ENCODE data around the gene SCGB3A2. TPM values are rescaled to one million over a fixed set of nuclear protein-coding genes. Genes with fewer than 3 reads are reported as not detected.

SCGB3A2 gene
- total RNA-seq, 4 donors from 2014 or later: not detected

DNA sequence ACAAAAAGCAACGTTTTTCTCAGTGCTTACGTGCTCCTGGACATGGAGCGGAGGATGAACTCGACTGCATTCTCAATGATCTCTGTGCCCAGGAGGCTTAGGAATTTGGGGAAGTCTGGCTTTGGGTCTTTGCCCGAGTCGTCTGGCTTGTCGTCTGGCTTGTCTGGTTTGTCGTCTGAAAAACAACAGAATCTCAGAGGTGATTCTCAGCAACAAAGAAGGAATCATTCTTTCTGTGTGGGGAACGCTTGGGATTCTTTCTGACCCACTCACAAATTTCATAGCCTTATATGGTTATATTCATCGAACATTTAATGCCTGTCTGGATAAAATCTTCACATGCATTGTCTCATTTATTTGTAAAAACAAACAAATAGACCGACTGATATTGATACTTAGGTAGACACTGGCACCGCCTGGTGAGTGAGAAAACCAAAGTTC lies 23.1 kb downstream of the SCGB3A2 start:
- no peak for TF ChIP-seq POLR2A (IDR thresholded peaks at IDR 0.05)
- TF ChIP-seq, protein P1, sequence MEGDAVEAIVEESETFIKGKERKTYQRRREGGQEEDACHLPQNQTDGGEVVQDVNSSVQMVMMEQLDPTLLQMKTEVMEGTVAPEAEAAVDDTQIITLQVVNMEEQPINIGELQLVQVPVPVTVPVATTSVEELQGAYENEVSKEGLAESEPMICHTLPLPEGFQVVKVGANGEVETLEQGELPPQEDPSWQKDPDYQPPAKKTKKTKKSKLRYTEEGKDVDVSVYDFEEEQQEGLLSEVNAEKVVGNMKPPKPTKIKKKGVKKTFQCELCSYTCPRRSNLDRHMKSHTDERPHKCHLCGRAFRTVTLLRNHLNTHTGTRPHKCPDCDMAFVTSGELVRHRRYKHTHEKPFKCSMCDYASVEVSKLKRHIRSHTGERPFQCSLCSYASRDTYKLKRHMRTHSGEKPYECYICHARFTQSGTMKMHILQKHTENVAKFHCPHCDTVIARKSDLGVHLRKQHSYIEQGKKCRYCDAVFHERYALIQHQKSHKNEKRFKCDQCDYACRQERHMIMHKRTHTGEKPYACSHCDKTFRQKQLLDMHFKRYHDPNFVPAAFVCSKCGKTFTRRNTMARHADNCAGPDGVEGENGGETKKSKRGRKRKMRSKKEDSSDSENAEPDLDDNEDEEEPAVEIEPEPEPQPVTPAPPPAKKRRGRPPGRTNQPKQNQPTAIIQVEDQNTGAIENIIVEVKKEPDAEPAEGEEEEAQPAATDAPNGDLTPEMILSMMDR (IDR thresholded peaks at IDR 0.05): no peak
- Histone ChIP-seq H3K9me3 (no peaks in the 10 kb centered on the region), H3K27me3 (no peaks in the 10 kb centered on the region), H3K27ac (no peak overlapping the region), H3K4me3 (no peak overlapping the region), H3K36me3 (no peaks in the 10 kb centered on the region), H3K4me1 (no peaks in the 10 kb centered on the region)
- no peak for DNase-seq

DNA sequence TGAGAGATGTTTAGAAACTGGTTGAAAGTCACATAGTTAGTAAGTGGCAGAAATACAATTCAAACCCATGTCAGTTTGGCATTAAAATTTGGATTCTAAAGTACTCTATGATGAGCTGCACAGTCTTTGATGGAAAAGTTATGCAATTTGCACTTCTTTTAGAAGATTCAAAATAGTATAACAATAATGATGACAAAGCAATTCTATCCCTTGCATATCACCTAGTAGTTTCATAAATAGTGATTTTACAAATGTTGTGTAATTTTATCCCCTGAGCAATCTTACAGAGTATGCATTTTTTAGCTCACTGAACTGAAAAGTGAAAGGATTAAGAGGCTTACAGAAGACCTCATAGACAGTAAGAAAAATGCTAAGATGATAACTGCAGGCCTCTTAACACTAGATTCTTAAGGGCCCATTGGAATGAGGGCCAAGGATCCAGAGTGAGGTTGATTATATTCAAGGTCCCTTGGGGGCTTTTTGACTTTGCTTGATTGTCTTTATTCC lies 24.2 kb downstream of the SCGB3A2 start:
- TF ChIP-seq, protein P1 (IDR thresholded peaks at IDR 0.05): no peak
- no peak for TF ChIP-seq POLR2A (IDR thresholded peaks at IDR 0.05)
- Histone ChIP-seq H3K4me1 (no peaks in the 10 kb centered on the region), H3K27me3 (no peaks in the 10 kb centered on the region), H3K9me3 (no peaks in the 10 kb centered on the region), H3K36me3 (no peaks in the 10 kb centered on the region), H3K4me3 (no peak overlapping the region), H3K27ac (no peak overlapping the region)
- no peak for DNase-seq

DNA sequence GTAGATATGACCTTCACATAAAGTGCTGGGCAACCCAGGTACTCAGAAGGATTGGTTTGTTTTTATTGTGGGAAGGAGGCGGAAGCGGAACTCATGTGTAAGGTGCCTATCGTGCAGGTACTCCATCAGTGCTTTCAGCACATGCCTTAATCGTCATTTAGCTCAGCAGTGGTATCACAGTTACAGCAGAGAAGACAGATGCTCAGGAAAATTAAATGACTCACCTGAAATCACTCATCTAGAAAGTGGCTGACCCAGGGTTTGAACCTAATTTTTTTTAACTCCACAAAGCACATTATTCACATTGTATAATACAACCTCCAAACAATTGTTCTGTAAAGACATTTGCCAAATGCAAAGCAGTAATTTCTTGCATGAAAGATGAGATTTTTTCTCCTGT lies 25.6 kb downstream of the SCGB3A2 start:
- DNase-seq: no peak
- Histone ChIP-seq H3K4me3 (no peak overlapping the region), H3K36me3 (no peaks in the 10 kb centered on the region), H3K4me1 (no peaks in the 10 kb centered on the region), H3K9me3 (no peaks in the 10 kb centered on the region), H3K27me3 (no peaks in the 10 kb centered on the region), H3K27ac (no peak overlapping the region)
- no peak for TF ChIP-seq POLR2A (IDR thresholded peaks at IDR 0.05)
- TF ChIP-seq, protein P1 (IDR thresholded peaks at IDR 0.05): no peak

DNA sequence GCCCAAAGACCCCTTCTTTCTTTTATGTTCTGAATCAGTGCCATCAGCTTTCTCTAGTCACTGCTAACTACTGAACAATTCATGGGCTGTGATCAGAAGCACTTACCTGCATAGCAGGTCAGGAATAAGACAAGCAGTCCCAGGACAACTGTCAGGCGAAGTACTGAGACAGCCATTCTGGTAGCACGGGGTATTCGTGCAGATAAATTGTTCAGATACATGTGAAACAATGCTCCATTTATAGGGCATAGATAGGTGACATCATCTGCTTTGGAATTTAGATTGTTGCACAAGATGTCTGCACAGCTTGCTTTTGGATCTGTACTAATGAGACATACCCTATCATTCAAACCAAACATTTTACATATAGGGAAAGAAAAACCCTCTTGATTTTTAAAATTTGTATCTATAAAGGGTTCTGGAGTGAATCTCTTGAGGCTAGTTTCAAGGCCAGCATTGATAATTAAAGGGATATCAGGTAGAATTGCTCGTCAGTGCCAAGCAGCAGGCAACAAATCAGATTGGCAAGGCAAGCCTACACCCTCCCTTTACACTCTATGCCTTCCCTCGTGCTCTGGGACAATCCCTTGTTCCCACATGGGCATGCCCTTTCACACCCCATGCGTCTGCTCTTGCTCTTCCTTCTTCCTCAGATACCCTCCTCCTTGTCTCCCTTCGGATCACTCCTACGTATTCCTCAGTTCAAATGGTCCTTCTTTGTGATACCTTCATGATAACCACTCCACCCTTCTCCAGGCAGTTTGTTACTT lies 28.0 kb downstream of the SCGB3A2 start, which contains the start of gene C5orf46:
TSS of gene C5orf46 (minus strand) at position 213 of the 770 bp plus-strand sequence. CDS start at position 176, 37 bp downstream.
- no peak for DNase-seq
- no peak within 1 kb of the TSS for H3K4me3 ChIP-seq
- TF ChIP-seq, protein P1 (IDR thresholded peaks at IDR 0.05): no peak
- no peak for TF ChIP-seq POLR2A (IDR thresholded peaks at IDR 0.05)
- H3K4me1 ChIP-seq: no peaks in the 10 kb centered on the region
- no peaks in the 10 kb centered on the region for H3K9me3 ChIP-seq
- H3K27me3 ChIP-seq: no peaks in the 10 kb centered on the region
- no peaks in the 10 kb centered on the region for H3K36me3 ChIP-seq
- no peak within 1 kb of the TSS for H3K27ac ChIP-seq

DNA sequence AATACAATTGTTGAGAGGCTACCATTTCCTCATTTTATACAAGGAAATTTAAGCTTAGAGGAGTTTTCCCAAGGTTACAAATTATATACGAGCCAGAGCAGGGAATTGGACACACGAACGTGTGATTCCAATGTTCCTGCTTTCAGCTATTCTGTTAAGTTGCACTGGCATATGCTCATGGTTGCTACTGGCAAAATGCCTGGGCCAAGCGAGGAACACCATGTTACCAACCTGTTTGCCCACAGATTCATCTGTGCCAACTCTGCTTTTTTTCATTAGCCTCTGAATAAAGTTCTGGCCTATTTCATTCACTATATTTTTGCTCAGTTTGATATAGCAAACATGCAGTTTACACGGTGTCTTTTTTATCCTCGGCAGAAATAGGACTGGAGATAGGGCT lies 32.9 kb downstream of the SCGB3A2 start:
- no peak for DNase-seq
- Histone ChIP-seq H3K27ac (no peak overlapping the region), H3K36me3 (no peaks in the 10 kb centered on the region), H3K27me3 (no peaks in the 10 kb centered on the region), H3K4me3 (no peak overlapping the region), H3K4me1 (no peaks in the 10 kb centered on the region), H3K9me3 (no peaks in the 10 kb centered on the region)
- no peak for TF ChIP-seq POLR2A (IDR thresholded peaks at IDR 0.05)
- TF ChIP-seq, protein P1 (IDR thresholded peaks at IDR 0.05): no peak

Measured in Peyer's patch (tissue), 4 donors.